ENCODE measurements around the gene PTGER4.

The PTGER4 gene

DNA sequence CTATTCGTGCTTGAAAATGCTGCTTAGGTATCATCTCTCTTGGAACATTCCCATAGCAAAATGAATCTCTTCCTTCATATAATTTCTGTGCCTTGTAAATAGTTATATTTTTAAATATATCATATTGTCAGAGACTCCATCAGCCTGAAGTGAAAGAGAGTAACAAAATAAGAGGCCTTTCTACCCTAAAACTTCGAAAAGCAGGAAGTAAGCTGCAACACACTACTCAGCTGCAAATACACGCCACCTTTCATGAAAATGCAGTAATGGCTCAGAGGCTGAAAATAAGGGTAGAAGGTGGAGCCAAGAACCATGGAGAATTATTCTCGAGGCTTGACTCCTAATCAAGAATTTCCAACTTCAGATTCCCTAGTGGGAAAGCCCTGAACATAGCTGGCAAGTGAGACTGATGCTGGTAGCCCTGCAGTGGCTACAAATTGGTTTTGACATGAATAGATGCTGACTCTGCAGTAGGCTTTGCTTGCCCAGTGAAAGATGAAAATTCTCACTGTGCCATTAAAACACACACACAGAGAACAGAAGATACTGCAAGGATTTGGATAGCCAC is 30.2 kb upstream of the PTGER4 start:
- Histone ChIP-seq H3K4ac (ENCODE audit: low read length) (no peak overlapping the region), H3K4me2 (ENCODE audit: insufficient read depth, low read length, poor library complexity, severe bottlenecking) (no peak overlapping the region), H3K14ac (ENCODE audit: low read length) (no peak overlapping the region), H4K91ac (ENCODE audit: low read depth, low read length, poor library complexity) (no peak overlapping the region), H3K4me3 (ENCODE audit: low read length in 2 of 2) (no peak overlapping the region), H3K9me3 (replicated peaks in 1 of 2; ENCODE audit: control insufficient read depth in 2 of 2, insufficient read depth in 1 of 2, low read depth in 1 of 2, low read length in 2 of 2) (no peaks in the 10 kb centered on the region), H3K27me3 (ENCODE audit: control insufficient read depth in 3 of 3, insufficient read depth in 3 of 3, low read depth in 1 of 3, low read length in 3 of 3) (no peaks in the 10 kb centered on the region), H3K27ac (replicated peaks; ENCODE audit: low read length) (no peak overlapping the region), H3K9ac (ENCODE audit: low read depth, low read length, poor library complexity) (no peak overlapping the region), H2BK5ac (ENCODE audit: low read length) (no peak overlapping the region), H3K23ac (ENCODE audit: low read depth, low read length, poor library complexity) (no peak overlapping the region), H4K8ac (ENCODE audit: low read depth, low read length) (no peak overlapping the region), H3K4me1 (ENCODE audit: control insufficient read depth in 2 of 2, insufficient read depth in 1 of 2, low read depth in 1 of 2, low read length in 2 of 2) (peaks cover 0 to 2% of the 10 kb centered on the region in 2 donors), H3K36me3 (replicated peaks in 1 of 2; ENCODE audit: control insufficient read depth in 2 of 2, insufficient read depth in 2 of 2, low read length in 2 of 2) (no peaks in the 10 kb centered on the region), H3K18ac (ENCODE audit: low read length) (no peak overlapping the region), H3K79me1 (ENCODE audit: low read depth, low read length) (no peaks in the 10 kb centered on the region), H2AK5ac (ENCODE audit: low read depth, low read length) (no peak overlapping the region), H2BK15ac (ENCODE audit: low read length) (no peak overlapping the region), H2BK120ac (ENCODE audit: low read depth, low read length) (no peak overlapping the region), H2AFZ (ENCODE audit: low read length) (no peak overlapping the region), H2BK12ac (ENCODE audit: low read length) (no peak overlapping the region)
- no CpG with 5 or more reads among the region's 4 CpGs for WGBS, 2 donors (ENCODE audit: extremely low coverage in 2 of 2, insufficient read length in 2 of 2, insufficient replicate concordance in 1 of 2)
- DNase-seq (ENCODE audit: low spot score): no peak

DNA sequence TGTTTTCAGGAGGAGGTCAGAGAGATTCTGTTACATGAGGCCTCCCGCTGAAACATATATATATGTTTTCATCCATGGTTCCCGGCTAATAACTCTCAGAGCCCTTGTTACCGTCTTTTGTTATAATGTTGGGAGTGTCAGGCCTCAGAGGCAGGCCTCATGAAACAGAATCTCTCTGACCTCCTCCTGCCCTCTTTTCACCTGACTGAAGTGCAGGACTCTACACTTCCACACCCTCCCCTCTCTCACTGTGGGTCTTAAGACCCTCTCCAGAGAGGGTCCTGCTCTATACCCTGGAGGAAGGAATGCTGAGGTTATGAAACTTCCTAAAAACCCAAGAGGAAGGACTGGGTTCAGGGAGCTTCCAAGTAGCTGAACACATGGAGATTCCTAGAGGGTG is 28.5 kb upstream of the PTGER4 start:
- no peak for DNase-seq (ENCODE audit: low spot score)
- H3K9ac ChIP-seq (ENCODE audit: low read depth, low read length, poor library complexity): no peak overlapping the region
- no peak overlapping the region for H3K23ac ChIP-seq (ENCODE audit: low read depth, low read length, poor library complexity)
- H3K27me3 ChIP-seq (ENCODE audit: control insufficient read depth in 3 of 3, insufficient read depth in 3 of 3, low read depth in 1 of 3, low read length in 3 of 3): no peaks in the 10 kb centered on the region
- H4K91ac ChIP-seq (ENCODE audit: low read depth, low read length, poor library complexity): no peak overlapping the region
- no CpG with 5 or more reads among the region's 3 CpGs for WGBS, 2 donors (ENCODE audit: extremely low coverage in 2 of 2, insufficient read length in 2 of 2, insufficient replicate concordance in 1 of 2)
- H2BK120ac ChIP-seq (ENCODE audit: low read depth, low read length): no peak overlapping the region
- no peak overlapping the region for H3K18ac ChIP-seq (ENCODE audit: low read length)
- H3K9me3 ChIP-seq (replicated peaks in 1 of 2; ENCODE audit: control insufficient read depth in 2 of 2, insufficient read depth in 1 of 2, low read depth in 1 of 2, low read length in 2 of 2): no peaks in the 10 kb centered on the region
- no peak overlapping the region for H3K4me3 ChIP-seq (ENCODE audit: low read length in 2 of 2)
- no peak overlapping the region for H4K8ac ChIP-seq (ENCODE audit: low read depth, low read length)
- H3K4ac ChIP-seq (ENCODE audit: low read length): no peak overlapping the region
- H3K4me1 ChIP-seq (ENCODE audit: control insufficient read depth in 2 of 2, insufficient read depth in 1 of 2, low read depth in 1 of 2, low read length in 2 of 2): peaks cover 0 to 2% of the 10 kb centered on the region in 2 donors
- H2BK12ac ChIP-seq (ENCODE audit: low read length): no peak overlapping the region
- no peaks in the 10 kb centered on the region for H3K36me3 ChIP-seq (replicated peaks in 1 of 2; ENCODE audit: control insufficient read depth in 2 of 2, insufficient read depth in 2 of 2, low read length in 2 of 2)
- no peak overlapping the region for H2BK15ac ChIP-seq (ENCODE audit: low read length)
- H3K14ac ChIP-seq (ENCODE audit: low read length): no peak overlapping the region
- no peak overlapping the region for H3K4me2 ChIP-seq (ENCODE audit: insufficient read depth, low read length, poor library complexity, severe bottlenecking)
- no peak overlapping the region for H2AK5ac ChIP-seq (ENCODE audit: low read depth, low read length)
- H2BK5ac ChIP-seq (ENCODE audit: low read length): no peak overlapping the region
- no peak overlapping the region for H3K27ac ChIP-seq (replicated peaks; ENCODE audit: low read length)
- H3K79me1 ChIP-seq (ENCODE audit: low read depth, low read length): no peaks in the 10 kb centered on the region
- no peak overlapping the region for H2AFZ ChIP-seq (ENCODE audit: low read length)

- Histone ChIP-seq H3K27me3 (ENCODE audit: control insufficient read depth in 3 of 3, insufficient read depth in 3 of 3, low read depth in 1 of 3, low read length in 3 of 3) (no peaks in the 10 kb centered on the region), H3K79me1 (ENCODE audit: low read depth, low read length) (no peaks in the 10 kb centered on the region), H2AK5ac (ENCODE audit: low read depth, low read length) (no peak overlapping the region), H4K91ac (ENCODE audit: low read depth, low read length, poor library complexity) (no peak overlapping the region), H3K4me2 (ENCODE audit: insufficient read depth, low read length, poor library complexity, severe bottlenecking) (no peak overlapping the region), H3K18ac (ENCODE audit: low read length) (no peak overlapping the region), H3K9ac (ENCODE audit: low read depth, low read length, poor library complexity) (no peak overlapping the region), H3K4me3 (ENCODE audit: low read length in 2 of 2) (no peak overlapping the region), H2BK15ac (ENCODE audit: low read length) (no peak overlapping the region), H2BK120ac (ENCODE audit: low read depth, low read length) (no peak overlapping the region), H3K23ac (ENCODE audit: low read depth, low read length, poor library complexity) (no peak overlapping the region), H3K36me3 (replicated peaks in 1 of 2; ENCODE audit: control insufficient read depth in 2 of 2, insufficient read depth in 2 of 2, low read length in 2 of 2) (no peaks in the 10 kb centered on the region), H3K4ac (ENCODE audit: low read length) (no peak overlapping the region), H2BK5ac (ENCODE audit: low read length) (no peak overlapping the region), H3K27ac (replicated peaks; ENCODE audit: low read length) (no peak overlapping the region), H3K4me1 (ENCODE audit: control insufficient read depth in 2 of 2, insufficient read depth in 1 of 2, low read depth in 1 of 2, low read length in 2 of 2) (peaks cover 0 to 2% of the 10 kb centered on the region in 2 donors), H3K9me3 (replicated peaks in 1 of 2; ENCODE audit: control insufficient read depth in 2 of 2, insufficient read depth in 1 of 2, low read depth in 1 of 2, low read length in 2 of 2) (no peaks in the 10 kb centered on the region), H4K8ac (ENCODE audit: low read depth, low read length) (no peak overlapping the region), H2AFZ (ENCODE audit: low read length) (no peak overlapping the region), H3K14ac (ENCODE audit: low read length) (no peak overlapping the region), H2BK12ac (ENCODE audit: low read length) (no peak overlapping the region)
- DNase-seq (ENCODE audit: low spot score): no peak
- WGBS, 2 donors (ENCODE audit: extremely low coverage in 2 of 2, insufficient read length in 2 of 2, insufficient replicate concordance in 1 of 2): no CpG with 5 or more reads among the region's 8 CpGs
These were observed 27.1 kb upstream of the PTGER4 start for GRCh38 chr5:40652441-40653220.

GRCh38 chr5:40653221-40654022 is 26.3 kb upstream of the PTGER4 start:
- Histone ChIP-seq H3K4ac (ENCODE audit: low read length) (no peak overlapping the region), H4K8ac (ENCODE audit: low read depth, low read length) (no peak overlapping the region), H2BK120ac (ENCODE audit: low read depth, low read length) (no peak overlapping the region), H2AFZ (ENCODE audit: low read length) (no peak overlapping the region), H2AK5ac (ENCODE audit: low read depth, low read length) (no peak overlapping the region), H3K18ac (ENCODE audit: low read length) (no peak overlapping the region), H3K36me3 (replicated peaks in 1 of 2; ENCODE audit: control insufficient read depth in 2 of 2, insufficient read depth in 2 of 2, low read length in 2 of 2) (no peaks in the 10 kb centered on the region), H2BK5ac (ENCODE audit: low read length) (no peak overlapping the region), H3K4me3 (ENCODE audit: low read length in 2 of 2) (no peak overlapping the region), H3K9me3 (replicated peaks in 1 of 2; ENCODE audit: control insufficient read depth in 2 of 2, insufficient read depth in 1 of 2, low read depth in 1 of 2, low read length in 2 of 2) (no peaks in the 10 kb centered on the region), H3K14ac (ENCODE audit: low read length) (no peak overlapping the region), H4K91ac (ENCODE audit: low read depth, low read length, poor library complexity) (no peak overlapping the region), H2BK15ac (ENCODE audit: low read length) (no peak overlapping the region), H2BK12ac (ENCODE audit: low read length) (no peak overlapping the region), H3K27me3 (ENCODE audit: control insufficient read depth in 3 of 3, insufficient read depth in 3 of 3, low read depth in 1 of 3, low read length in 3 of 3) (no peaks in the 10 kb centered on the region), H3K27ac (replicated peaks; ENCODE audit: low read length) (no peak overlapping the region), H3K23ac (ENCODE audit: low read depth, low read length, poor library complexity) (no peak overlapping the region), H3K4me2 (ENCODE audit: insufficient read depth, low read length, poor library complexity, severe bottlenecking) (no peak overlapping the region), H3K9ac (ENCODE audit: low read depth, low read length, poor library complexity) (no peak overlapping the region), H3K79me1 (ENCODE audit: low read depth, low read length) (no peaks in the 10 kb centered on the region), H3K4me1 (ENCODE audit: control insufficient read depth in 2 of 2, insufficient read depth in 1 of 2, low read depth in 1 of 2, low read length in 2 of 2) (peaks cover 0 to 2% of the 10 kb centered on the region in 2 donors)
- no peak for DNase-seq (ENCODE audit: low spot score)
- no CpG with 5 or more reads among the region's 4 CpGs for WGBS, 2 donors (ENCODE audit: extremely low coverage in 2 of 2, insufficient read length in 2 of 2, insufficient replicate concordance in 1 of 2)
